Ecto neural progenitor cell (in vitro differentiated cells): ENCODE data around the gene RNF208.

Experiments
- DNase-seq: peaks from one replicate; pipeline ENCODE4 v3.0.0-alpha.2; 2018; ENCODE audit warnings: low spot score

The RNF208 gene

DNA sequence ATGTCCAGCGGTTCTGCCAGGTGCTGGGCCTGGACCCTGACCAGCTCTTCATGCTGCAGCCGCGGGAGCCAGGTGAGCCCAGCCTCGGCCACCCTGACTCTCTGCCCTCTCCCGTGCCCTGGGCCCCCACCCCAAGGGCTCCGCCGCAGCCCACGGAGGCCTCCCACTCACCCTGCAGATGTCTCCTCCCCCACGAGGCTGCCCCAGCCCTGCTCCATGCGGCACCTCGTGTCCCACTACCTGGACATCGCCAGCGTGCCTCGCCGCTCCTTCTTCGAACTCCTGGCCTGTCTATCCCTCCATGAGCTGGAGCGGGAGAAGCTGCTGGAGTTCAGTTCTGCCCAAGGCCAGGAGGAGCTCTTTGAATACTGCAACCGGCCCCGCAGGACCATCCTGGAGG lies 7.4 kb downstream of the RNF208 start:
- no peak for DNase-seq

GRCh38 chr9:137213160-137214060 lies 8.6 kb downstream of the RNF208 start:
- no peak for DNase-seq

GRCh38 chr9:137212520-137212919 lies 9.5 kb downstream of the RNF208 start:
- no peak for DNase-seq

DNA sequence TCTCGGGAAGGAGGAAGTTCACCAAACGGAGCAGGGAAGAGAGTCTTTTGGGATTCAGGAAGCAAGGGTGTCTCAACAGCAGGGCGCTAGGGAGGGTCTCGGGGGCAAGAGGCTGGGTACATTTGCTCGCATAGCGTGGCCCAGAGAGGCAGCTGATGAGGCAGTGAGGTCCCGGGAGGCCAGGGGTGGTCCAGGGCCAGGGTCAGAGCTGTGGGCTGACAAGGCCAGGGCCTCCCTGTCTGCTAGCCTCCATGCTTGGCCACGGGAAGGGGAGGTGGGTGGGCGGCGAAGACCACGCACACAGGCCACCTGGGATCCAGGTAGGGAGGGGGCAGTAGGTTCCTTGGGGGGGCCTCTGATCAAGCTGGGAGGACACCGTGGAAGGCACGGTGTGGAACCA lies 10.5 kb downstream of the RNF208 start:
- no peak for DNase-seq

DNA sequence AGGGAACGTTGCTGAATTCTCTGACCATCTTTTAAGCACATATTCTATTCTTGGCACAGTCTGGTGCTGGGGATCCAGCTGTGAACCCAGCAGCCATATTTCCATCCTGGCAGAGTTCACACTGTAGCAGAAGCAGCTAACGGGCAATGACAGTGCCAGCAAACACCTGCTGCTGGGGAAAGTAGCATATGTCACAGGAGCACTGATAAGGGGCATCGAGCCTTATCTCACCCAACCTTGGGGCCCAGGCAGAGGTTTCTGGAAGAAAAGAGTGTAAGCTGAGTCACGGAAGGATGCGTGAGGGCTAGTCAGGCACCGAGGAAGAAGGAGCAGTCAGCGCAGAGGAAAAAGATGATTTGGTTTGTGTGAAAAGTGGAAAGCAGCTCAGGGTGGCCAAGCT lies 15.4 kb downstream of the RNF208 start:
- no peak for DNase-seq

- DNase-seq = peak; percentile 97
Measured at GRCh38 chr9:137205126-137206069, 16.6 kb downstream of the RNF208 start, which contains the start of the genes NDOR1 and TMEM203. Gene NDOR1 (plus strand): TSS chr9:137205700. CDS start chr9:137205778, 78 bp downstream. Gene TMEM203 (minus strand): TSS chr9:137205648. CDS start chr9:137205414, 234 bp downstream.

DNA sequence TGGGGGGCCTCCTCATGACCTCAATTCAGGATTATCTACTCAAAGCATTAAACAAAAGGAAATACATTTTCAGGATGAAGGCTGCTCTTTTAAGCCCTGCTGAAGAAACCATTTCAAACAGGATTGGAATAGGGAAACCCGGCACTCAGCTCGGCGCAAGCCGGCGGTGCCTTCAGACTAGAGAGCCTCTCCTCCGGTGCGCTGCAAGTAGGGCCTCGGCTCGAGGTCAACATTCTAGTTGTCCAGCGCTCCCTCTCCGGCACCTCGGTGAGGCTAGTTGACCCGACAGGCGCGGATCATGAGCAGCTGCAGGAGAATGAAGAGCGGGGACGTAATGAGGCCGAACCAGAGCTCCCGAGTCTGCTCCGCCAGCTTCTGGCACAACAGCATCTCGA lies 17.3 kb downstream of the RNF208 start:
- no peak for DNase-seq

DNA sequence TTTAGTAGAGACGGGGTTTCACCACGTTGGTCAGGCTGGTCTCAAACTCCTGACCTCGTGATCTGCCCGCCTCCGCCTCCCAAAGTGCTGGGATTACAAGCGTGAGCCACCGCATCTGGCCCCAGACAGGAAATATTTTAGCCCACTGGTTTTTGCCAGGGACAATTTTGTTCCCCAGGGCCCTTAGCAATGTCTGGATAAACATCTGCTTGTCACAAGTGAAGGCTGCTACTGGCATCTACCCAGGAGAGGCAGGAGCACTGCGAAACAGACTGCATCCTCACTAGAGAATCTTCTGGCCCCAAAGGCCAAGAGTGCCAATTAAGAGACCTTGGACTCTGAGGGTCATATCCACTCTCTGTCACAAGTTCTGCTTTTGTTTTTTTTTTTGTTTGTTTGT lies 19.1 kb downstream of the RNF208 start:
- no peak for DNase-seq

- no peak for DNase-seq
Measured at GRCh38 chr9:137201205-137201868, 20.7 kb downstream of the RNF208 start.

DNA sequence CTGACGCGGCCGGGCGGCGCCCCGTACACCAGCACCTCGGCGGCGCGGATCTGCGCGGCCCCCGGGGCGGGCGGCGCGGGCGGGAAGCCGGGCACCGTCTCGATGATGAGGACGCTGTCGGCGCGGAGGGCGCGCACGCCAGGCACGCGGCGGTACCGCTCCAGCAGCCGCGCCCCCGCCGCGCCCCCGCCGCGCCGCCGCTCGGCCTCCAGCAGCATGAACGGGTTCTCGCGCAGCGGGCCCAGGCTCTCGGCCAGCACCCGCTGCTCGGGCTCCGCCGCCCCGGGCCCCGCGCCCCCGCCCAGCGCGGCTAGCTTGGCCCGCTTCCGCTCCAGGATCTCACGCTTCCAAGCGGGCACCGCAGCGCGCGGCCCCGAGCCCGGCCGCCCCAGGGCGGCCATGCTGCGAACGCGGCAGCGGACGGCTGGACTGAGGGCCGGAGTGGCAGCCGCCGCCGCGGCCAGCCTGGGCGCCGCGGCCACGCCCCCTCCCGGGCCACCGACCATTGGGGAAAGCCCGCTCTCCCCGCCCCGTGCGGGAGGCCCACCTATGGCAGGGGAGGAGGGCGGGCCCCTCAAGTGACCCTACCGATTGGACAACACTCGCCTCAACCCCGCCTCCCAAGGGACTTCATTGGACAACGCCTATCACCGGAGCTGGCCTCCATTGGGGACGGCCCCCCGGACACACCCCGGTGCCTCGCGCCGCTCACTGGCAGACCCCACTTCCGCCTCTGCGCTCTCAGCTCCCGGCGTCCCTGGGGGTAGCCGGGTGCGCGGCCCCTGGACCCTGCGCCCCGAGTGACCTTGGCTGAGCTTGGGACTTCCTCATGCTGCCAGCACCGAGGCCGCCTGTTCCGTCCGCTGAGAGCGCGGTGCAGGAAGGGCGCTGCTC lies 21.5 kb downstream of the RNF208 start, which contains the start of gene TPRN:
Gene TPRN (minus strand): TSS at position 431 of the 894 bp plus-strand sequence. CDS start 30 bp downstream, at position 401.
- peak; percentile 99 for DNase-seq

DNA sequence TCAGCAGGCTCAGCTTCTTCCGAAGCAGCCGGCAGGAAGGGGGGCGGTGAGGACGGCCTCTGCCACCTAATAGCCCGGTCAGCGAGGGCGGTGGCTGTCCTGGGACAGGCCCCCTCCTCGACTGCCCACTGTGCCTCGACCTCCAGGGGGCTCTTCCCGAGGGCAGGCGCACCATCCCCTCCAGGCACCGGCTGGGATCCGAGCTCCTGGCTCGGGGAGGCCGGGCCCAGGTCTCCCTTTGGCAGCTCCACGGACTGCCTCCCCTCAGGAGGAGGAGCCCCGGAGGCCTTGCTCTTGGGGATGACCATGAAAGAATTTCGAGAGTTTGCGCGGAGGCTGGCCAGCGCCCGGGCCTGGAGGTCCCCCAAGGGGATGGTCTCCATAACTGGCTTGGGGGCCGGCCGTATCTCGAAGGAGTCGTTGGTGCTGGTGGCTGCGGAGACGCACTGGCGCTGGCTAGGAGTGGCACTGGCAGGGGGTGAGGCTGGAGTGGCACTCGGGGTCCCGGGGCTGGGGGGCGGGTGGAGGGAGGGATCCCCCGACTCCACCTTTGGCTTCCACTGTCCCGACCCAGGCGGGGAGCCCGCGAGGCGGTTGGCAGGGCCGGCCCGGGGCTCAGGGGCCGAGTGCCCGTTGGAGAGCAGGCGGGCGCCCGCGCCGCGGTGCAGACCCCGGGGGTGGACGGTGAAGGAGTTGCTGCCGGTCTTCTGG lies 22.5 kb downstream of the RNF208 start:
- DNase-seq = no peak

GRCh38 chr9:137198902-137199283 lies 23.1 kb downstream of the RNF208 start:
- no peak for DNase-seq

DNA sequence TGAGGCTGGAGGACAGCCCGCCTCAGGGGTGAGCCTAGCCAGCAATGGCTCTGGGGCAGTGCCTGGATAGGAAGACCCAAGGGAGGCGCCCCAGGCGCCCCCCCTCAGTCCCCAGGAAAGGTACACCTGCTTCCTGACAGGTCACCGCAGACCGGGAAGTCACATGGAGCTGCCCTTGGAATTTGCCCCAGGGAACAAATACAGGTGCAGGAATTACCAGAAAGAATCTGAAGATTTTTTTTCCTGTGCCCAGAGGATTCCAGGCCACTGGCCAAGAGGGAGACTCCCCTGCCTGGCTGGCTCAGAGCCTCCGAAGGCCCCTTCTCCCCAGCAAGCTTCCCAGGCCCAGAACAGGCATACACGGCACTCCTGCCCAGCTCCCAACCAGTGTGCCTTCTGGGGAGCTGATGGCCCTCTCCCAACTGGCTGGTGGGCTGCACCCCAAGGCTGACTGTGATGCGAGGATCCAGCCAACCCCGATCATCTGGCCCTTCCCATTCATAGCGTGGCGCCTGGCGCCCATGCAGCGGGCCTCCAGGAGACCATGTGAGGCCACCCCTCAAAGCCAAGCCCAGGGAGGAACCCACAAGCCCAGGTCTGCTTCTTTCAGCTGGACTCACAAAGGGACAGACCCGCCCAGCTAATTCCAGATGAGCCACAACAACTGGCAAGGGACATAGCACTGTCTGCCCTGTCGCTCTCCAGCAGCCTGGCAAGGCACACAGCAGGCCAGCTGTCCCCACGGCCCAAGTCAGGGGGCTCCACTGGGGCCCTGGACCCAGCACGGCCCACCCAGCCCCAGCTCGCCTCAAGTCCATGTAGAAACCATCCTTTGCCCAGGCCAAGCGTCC lies 23.8 kb downstream of the RNF208 start:
- no peak for DNase-seq

DNA sequence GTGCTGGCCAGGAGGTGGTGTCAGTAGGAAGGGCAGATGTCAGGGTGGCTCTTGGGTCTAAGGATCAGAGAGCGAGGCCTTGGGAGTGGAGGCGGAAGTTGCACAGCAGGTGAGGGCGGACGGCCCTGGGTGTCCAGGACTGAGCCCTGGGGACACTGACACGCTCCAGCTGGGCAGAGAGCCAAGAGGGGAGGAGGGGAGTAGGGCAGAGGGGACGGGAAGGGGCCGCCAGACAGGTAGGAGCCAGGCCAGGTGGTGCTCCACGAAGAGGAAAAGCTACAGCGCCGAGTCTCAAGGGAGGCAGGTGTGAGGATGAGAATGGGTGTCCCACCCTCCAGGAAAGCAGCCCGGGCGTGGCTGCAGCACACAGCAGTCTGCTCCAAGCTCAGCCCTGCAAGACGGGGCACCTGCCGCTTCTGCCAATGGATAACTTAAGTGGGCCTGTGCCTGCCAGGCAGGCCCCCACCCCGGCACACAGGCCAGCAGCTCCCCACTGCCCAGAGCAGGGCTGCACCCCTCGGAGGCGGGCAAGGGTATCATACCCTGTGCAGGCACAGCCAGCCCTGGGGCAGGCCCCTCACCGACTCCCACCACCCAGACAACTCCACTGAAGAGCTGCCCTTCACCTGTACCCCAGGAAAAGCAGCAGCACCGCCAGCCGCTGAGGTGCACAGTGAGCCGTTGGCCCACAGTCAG lies 26.4 kb downstream of the RNF208 start:
- no peak for DNase-seq

GRCh38 chr9:137194909-137195308 lies 27.1 kb downstream of the RNF208 start:
- no peak for DNase-seq

- no peak for DNase-seq
Measured at GRCh38 chr9:137194388-137194787, 27.7 kb downstream of the RNF208 start.

- DNase-seq = no peak
Measured at GRCh38 chr9:137193771-137194170, 28.3 kb downstream of the RNF208 start.

- DNase-seq = no peak
Measured at GRCh38 chr9:137192859-137193258, 29.2 kb downstream of the RNF208 start.

DNA sequence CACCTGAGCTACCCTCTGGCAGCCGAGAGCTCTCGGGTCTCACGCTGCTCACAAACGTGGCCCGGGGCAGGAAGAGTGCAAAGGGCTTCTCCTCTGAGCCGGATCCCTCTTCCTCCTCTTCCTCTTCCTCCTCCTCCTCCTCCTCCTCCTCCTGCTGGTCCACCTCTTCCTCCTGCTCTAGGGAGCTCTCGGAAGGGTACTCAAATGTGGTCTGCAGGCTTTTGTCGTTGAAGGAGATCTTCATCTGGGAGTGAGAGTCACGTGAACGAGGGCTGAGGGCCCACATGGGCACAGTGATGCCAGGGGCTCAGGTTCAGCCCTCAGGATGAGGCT lies 29.6 kb downstream of the RNF208 start:
- DNase-seq = no peak
